H1 (cell line): ENCODE results near the gene CCDC102A. TPM values are rescaled to one million over a fixed set of nuclear protein-coding genes. Genes with fewer than 3 reads are reported as not detected.

Source experiments
- CTCF ChIA-PET: fragments of 300-600 bp; sonication (Branson Sonifier 250); formaldehyde crosslinking; loops from one replicate; lab custom pipeline; 2021; ENCODE audit not compliant: partially characterized antibody; lab: Charles Lee
- POLR2A ChIA-PET: fragments of 300-600 bp; sonication (Branson Sonifier 250); formaldehyde crosslinking; loops from one replicate; lab custom pipeline; 2021; ENCODE audit warnings: inconsistent platforms; ENCODE audit not compliant: partially characterized antibody; lab: Charles Lee
- DNase-seq, 2 experiments: peaks; one replicate each; pipeline versions ENCODE4 v3.0.0 to v3.0.0-alpha.2; 2010 to 2022; ENCODE audit warnings: low spot score in 2 of 2, low read depth in 1 of 2, mixed read lengths in 1 of 2
- FAIRE-seq: peaks from 2 replicates; lab custom pipeline; 2011; peaks lifted over from hg19 to GRCh38; lab: Jason Lieb, UNC
- H2AFZ ChIP-seq: 2 replicates; pipeline ENCODE4 v1.8.1; 2012; ENCODE audit warnings: low read length, inconsistent platforms
- H2AK5ac ChIP-seq: 2 replicates; pipeline ENCODE4 v1.6.1; 2013; ENCODE audit warnings: low read depth, low read length
- H2BK120ac ChIP-seq: replicated peaks from 2 replicates; pipeline ENCODE3; 2013; ENCODE audit warnings: low read depth, low read length, inconsistent platforms
- H2BK12ac ChIP-seq: 2 replicates; pipeline ENCODE4 v1.6.1; 2013; ENCODE audit warnings: low read depth, low read length
- H2BK15ac ChIP-seq: 2 replicates; pipeline ENCODE4 v1.6.1; 2013; ENCODE audit warnings: low read length
- H2BK20ac ChIP-seq: 2 replicates; pipeline ENCODE4 v1.6.1; 2013; ENCODE audit warnings: low read length
- H2BK5ac ChIP-seq: 2 replicates; pipeline ENCODE4 v1.6.1; 2013; ENCODE audit warnings: low read depth, low read length
- H3K14ac ChIP-seq: 2 replicates; pipeline ENCODE4 v1.6.1; 2013; ENCODE audit warnings: inconsistent platforms; ENCODE audit not compliant: insufficient read length
- H3K18ac ChIP-seq: 2 replicates; pipeline ENCODE4 v1.6.1; 2013; ENCODE audit warnings: low read length; ENCODE audit errors: extremely low read depth
- H3K23ac ChIP-seq: 2 replicates; pipeline ENCODE4 v1.6.1; 2013; ENCODE audit warnings: inconsistent platforms; ENCODE audit not compliant: insufficient read length
- H3K23me2 ChIP-seq: 2 replicates; pipeline ENCODE4 v1.6.1; 2013; ENCODE audit warnings: low read depth, low read length
- H3K27ac ChIP-seq: 2 replicates; pipeline ENCODE4 v1.6.1; 2011; ENCODE audit warnings: low read depth, low read length, inconsistent platforms
- H3K27me3 ChIP-seq, 4 experiments: replicated peaks in 1 of 4; 1 replicate in 1 of 4; 2 replicates in 3 of 4; pipeline versions ENCODE4 v1.6.1 to v1.8.1; 2011 to 2013; ENCODE audit warnings: low read length in 3 of 4, mild to moderate bottlenecking in 3 of 4, inconsistent platforms in 2 of 4, mixed read lengths in 2 of 4, moderate library complexity in 1 of 4; ENCODE audit not compliant: control insufficient read depth in 3 of 4, insufficient read depth in 3 of 4; ENCODE audit errors: extremely low read depth in 1 of 4
- H3K36me3 ChIP-seq, 4 experiments: 2 replicates each; pipeline versions ENCODE4 v1.6.1 to v1.8.1; 2011 to 2013; ENCODE audit warnings: mild to moderate bottlenecking in 4 of 4, low read length in 3 of 4, moderate library complexity in 2 of 4, control low read depth in 1 of 4, inconsistent platforms in 1 of 4; ENCODE audit not compliant: insufficient read depth in 4 of 4, control insufficient read depth in 2 of 4
- H3K4ac ChIP-seq: replicated peaks from 2 replicates; pipeline ENCODE3; 2013; ENCODE audit warnings: low read length, low read depth, mixed read lengths, inconsistent platforms; ENCODE audit not compliant: insufficient read length
- H3K4me1 ChIP-seq, 4 experiments: replicated peaks in 1 of 4; 1 replicate in 1 of 4; 2 replicates in 3 of 4; pipeline versions ENCODE4 v1.6.1 to v1.8.1; 2011 to 2013; ENCODE audit warnings: low read length in 3 of 4, inconsistent platforms in 2 of 4, mixed read lengths in 1 of 4; ENCODE audit not compliant: insufficient read depth in 4 of 4, control insufficient read depth in 3 of 4
- H3K4me2 ChIP-seq, 2 experiments: 2 replicates each; pipeline versions ENCODE4 v1.6.1 to v1.8.1; 2011 to 2013; ENCODE audit warnings: low read depth in 2 of 2, low read length in 2 of 2, control low read depth in 1 of 2, inconsistent platforms in 1 of 2, mild to moderate bottlenecking in 1 of 2; ENCODE audit not compliant: insufficient read depth in 1 of 2
- H3K4me3 ChIP-seq, 4 experiments: fragments of 200-600, 300-600 bp in 1 of 4; sonication (generic), shearing (Covaris generic), sonication (Bioruptor Twin) in 1 of 4; 2 replicates each; pipeline versions ENCODE4 v1.5.1 to v1.8.1; 2011 to 2016; ENCODE audit warnings: low read length in 4 of 4, low read depth in 3 of 4, control low read depth in 2 of 4, inconsistent platforms in 2 of 4, mild to moderate bottlenecking in 2 of 4, mixed read lengths in 1 of 4, moderate library complexity in 1 of 4; ENCODE audit not compliant: insufficient read depth in 2 of 4; ENCODE audit errors: extremely low read depth in 1 of 4
- H3K56ac ChIP-seq: replicated peaks from 2 replicates; pipeline ENCODE3; 2013; ENCODE audit warnings: low read depth, mild to moderate bottlenecking, mixed read lengths, low read length, inconsistent platforms; ENCODE audit not compliant: insufficient read length
- H3K79me1 ChIP-seq: 2 replicates; pipeline ENCODE4 v1.6.1; 2013; ENCODE audit warnings: low read depth, low read length, control low read depth
- H3K79me2 ChIP-seq, 2 experiments: 2 replicates each; pipeline versions ENCODE4 v1.6.1 to v1.8.1; 2012 to 2013; ENCODE audit warnings: low read length in 2 of 2, mild to moderate bottlenecking in 2 of 2, inconsistent platforms in 1 of 2; ENCODE audit not compliant: insufficient read depth in 2 of 2, control insufficient read depth in 1 of 2
- H3K9ac ChIP-seq, 4 experiments: replicated peaks in 1 of 4; 1 replicate in 1 of 4; 2 replicates in 3 of 4; pipeline versions ENCODE4 v1.6.1 to v1.8.1; 2011 to 2013; ENCODE audit warnings: low read depth in 3 of 4, low read length in 3 of 4, control low read depth in 2 of 4, mild to moderate bottlenecking in 2 of 4, moderate library complexity in 2 of 4, inconsistent platforms in 1 of 4; ENCODE audit errors: extremely low read depth in 1 of 4
- H3K9me3 ChIP-seq, 2 experiments: 2 replicates each; pipeline versions ENCODE4 v1.6.1 to v1.8.1; 2012 to 2013; ENCODE audit warnings: mild to moderate bottlenecking in 2 of 2, moderate library complexity in 2 of 2, control low read depth in 1 of 2, inconsistent platforms in 1 of 2, low read depth in 1 of 2, low read length in 1 of 2, mixed read lengths in 1 of 2; ENCODE audit not compliant: insufficient read depth in 2 of 2
- H4K20me1 ChIP-seq, 2 experiments: replicated peaks in 1 of 2; 2 replicates each; pipeline versions ENCODE3 to v1.8.1; 2011 to 2013; ENCODE audit warnings: inconsistent platforms in 2 of 2, low read length in 2 of 2, mild to moderate bottlenecking in 1 of 2; ENCODE audit not compliant: insufficient read depth in 2 of 2, control insufficient read depth in 1 of 2
- H4K5ac ChIP-seq: 2 replicates; pipeline ENCODE4 v1.6.1; 2013; ENCODE audit warnings: low read length, low read depth, mixed read lengths, inconsistent platforms; ENCODE audit not compliant: insufficient read length
- H4K8ac ChIP-seq: 2 replicates; pipeline ENCODE4 v1.8.0; 2013; ENCODE audit warnings: mild to moderate bottlenecking, moderate library complexity, low read length, inconsistent platforms; ENCODE audit not compliant: insufficient read depth; ENCODE audit errors: extremely low read depth
- H4K91ac ChIP-seq: replicated peaks from 2 replicates; pipeline ENCODE3; 2013; ENCODE audit warnings: low read length, mixed read lengths, inconsistent platforms; ENCODE audit not compliant: insufficient read length
- WGBS, 2 experiments: shearing (Covaris generic) in 1 of 2; methylation state at CpG; one replicate each; pipeline versions ENCODE4 v1.1.6 to v1.1.7; 2013 to 2015; ENCODE audit warnings: low lambda C conversion rate in 2 of 2, mixed read lengths in 2 of 2, inconsistent platforms in 1 of 2, low coverage in 1 of 2, missing lambda C conversion rate in 1 of 2; ENCODE audit not compliant: insufficient replicate concordance in 2 of 2, insufficient coverage in 1 of 2, insufficient read length in 1 of 2; ENCODE audit errors: extremely low coverage in 1 of 2, missing lambda C conversion rate in 1 of 2; 5-methylcytosine and 5-hydroxymethylcytosine counted together
- polyA plus RNA-seq, 7 experiments: library from polyadenylated mRNA; depleted of rRNA in 3 of 7; stranded (reverse) in 5 of 7; unstranded in 2 of 7; fragments of >200 nt in 5 of 7; fragments of 200-250 nt in 2 of 7; gene quantifications; 1 replicate in 5 of 7; 2 replicates in 1 of 7; 4 replicates in 1 of 7; pipeline versions ENCODE4 v1.2.1 to v1.2.3, GENCODE V29; 2011 to 2013; ENCODE audit warnings: missing spikeins in 2 of 7, mixed read lengths in 2 of 7
- total RNA-seq: library from RNA; stranded (reverse); fragmentation: NEBNext Ultra II Directional; extraction: Animal tissue kit (Norgen Biotek cat#: 25700); gene quantifications from 2 replicates; pipeline ENCODE4 v1.2.1, GENCODE V29; 2021
- TF ChIP-seq, protein P1 (sequence below): IDR thresholded peaks from 2 replicates; pipeline ENCODE4 v1.6.1; 2012; ENCODE audit warnings: low read length, inconsistent platforms

Gene CCDC102A
- total and polyA plus RNA-seq, 2 of the 8 experiments (the other 6 are each of a cell fraction or from before 2014, with no cell fraction given), result 4.0 to 7.5 TPM

GRCh38 chr16:57568173-57568678, 31.9 kb upstream of the CCDC102A start:
- no peak overlapping the region for H3K18ac ChIP-seq
- no peak overlapping the region for H2BK15ac ChIP-seq
- H2BK12ac ChIP-seq, result no peak overlapping the region
- H2BK5ac ChIP-seq, result no peak overlapping the region
- no peak overlapping the region for H2BK20ac ChIP-seq
- no peak overlapping the region for H3K4me3 ChIP-seq
- H3K79me2 ChIP-seq, result no peaks in the 10 kb centered on the region
- H2AK5ac ChIP-seq, result no peak overlapping the region
- H4K20me1 ChIP-seq, result peaks cover 0 to 8% of the 10 kb centered on the region in 2 experiments
- no peaks in the 10 kb centered on the region; a peak in 1 of 4 replicates for H3K9me3 ChIP-seq
- no peak overlapping the region for H2BK120ac ChIP-seq
- H3K79me1 ChIP-seq, result no peaks in the 10 kb centered on the region
- H3K27me3 ChIP-seq, result no peaks in the 10 kb centered on the region; a peak in 1 of 7 replicates
- 84 to 100% methylated on average over 1 to 5 of the region's 5 CpGs for WGBS, 2 experiments
- no peak overlapping the region for H3K4me2 ChIP-seq
- H3K14ac ChIP-seq, result no peak overlapping the region
- FAIRE-seq, result no peak
- H3K56ac ChIP-seq, result no peak overlapping the region
- no peak overlapping the region for H3K23ac ChIP-seq
- H2AFZ ChIP-seq, result no peak overlapping the region
- ChIA-PET CTCF (no interaction called here), POLR2A (no interaction called here)
- TF ChIP-seq, protein P1, sequence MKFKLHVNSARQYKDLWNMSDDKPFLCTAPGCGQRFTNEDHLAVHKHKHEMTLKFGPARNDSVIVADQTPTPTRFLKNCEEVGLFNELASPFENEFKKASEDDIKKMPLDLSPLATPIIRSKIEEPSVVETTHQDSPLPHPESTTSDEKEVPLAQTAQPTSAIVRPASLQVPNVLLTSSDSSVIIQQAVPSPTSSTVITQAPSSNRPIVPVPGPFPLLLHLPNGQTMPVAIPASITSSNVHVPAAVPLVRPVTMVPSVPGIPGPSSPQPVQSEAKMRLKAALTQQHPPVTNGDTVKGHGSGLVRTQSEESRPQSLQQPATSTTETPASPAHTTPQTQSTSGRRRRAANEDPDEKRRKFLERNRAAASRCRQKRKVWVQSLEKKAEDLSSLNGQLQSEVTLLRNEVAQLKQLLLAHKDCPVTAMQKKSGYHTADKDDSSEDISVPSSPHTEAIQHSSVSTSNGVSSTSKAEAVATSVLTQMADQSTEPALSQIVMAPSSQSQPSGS, result no peak
- no peak overlapping the region for H3K4ac ChIP-seq
- H3K23me2 ChIP-seq, result peaks cover 19% of the 10 kb centered on the region; the same call in 1 of the 2 replicates
- DNase-seq, result no peak
- no peaks in the 10 kb centered on the region for H3K4me1 ChIP-seq
- H3K27ac ChIP-seq, result no peak overlapping the region
- no peak overlapping the region for H4K5ac ChIP-seq
- H3K9ac ChIP-seq, result no peak overlapping the region
- peaks cover 0 to 23% (median 11%) of the 10 kb centered on the region in 4 experiments; a peak in 4 of 8 replicates for H3K36me3 ChIP-seq
- no peak overlapping the region for H4K8ac ChIP-seq
- H4K91ac ChIP-seq, result no peak overlapping the region
